PC-3 (cell line): ENCODE data around the gene SESTD1.

Experiments
- CTCF ChIP-seq: fragments of 300-600 bp; sonication (generic); conservative IDR thresholded peaks from 2 replicates; pipeline ENCODE4 v1.5.1; 2017; ENCODE audit warnings: antibody characterized with exemption, low read depth, mild to moderate bottlenecking, low read length
- EZH2 ChIP-seq: fragments of 300-600 bp; sonication (generic); IDR thresholded peaks from one replicate; pipeline ENCODE4 v1.6.1; 2017; ENCODE audit warnings: antibody characterized with exemption, mild to moderate bottlenecking, low read length; ENCODE audit not compliant: unreplicated experiment
- EZH2phosphoT487 ChIP-seq: fragments of 300-600 bp; sonication (generic); IDR thresholded peaks from 2 replicates; pipeline ENCODE4 v1.6.1; 2018; ENCODE audit warnings: mild to moderate bottlenecking, antibody characterized with exemption, low read length, borderline replicate concordance

DNA sequence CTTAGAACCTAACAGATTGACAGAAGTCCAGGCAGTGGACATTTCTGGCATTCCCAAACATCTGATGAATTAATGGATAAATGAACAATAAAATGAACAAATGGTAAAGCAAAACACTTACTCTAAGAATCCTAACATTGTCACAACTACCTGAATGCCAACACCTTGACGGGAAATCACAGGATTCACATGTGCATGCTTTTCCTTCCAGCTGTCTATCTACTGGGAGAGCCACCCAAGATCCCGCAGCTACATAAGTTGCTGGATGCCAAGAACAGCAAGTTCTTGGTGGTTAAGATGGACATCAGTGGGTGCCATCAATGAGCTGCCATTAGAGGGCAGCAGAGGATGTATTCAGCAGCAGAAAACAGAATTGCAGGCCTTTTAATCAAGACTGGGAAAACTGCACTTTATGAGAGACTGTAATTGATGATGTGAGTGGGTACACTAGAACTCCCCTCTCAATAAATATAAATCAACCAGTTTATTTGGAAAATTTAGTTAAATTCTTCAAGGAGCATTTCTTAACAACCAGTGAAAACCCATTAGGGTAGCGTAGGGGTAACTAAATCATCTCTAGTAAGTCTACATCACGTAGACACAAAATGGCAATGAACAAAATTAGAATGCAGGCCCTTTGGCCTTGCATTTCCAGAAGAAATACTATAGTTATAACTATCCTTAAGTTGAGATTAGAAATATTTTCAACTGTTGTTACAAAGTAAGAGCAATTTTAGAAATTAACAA lies 45.6 kb downstream of the SESTD1 start:
- TF ChIP-seq CTCF (peak; percentile 95), EZH2phosphoT487 (no peak), EZH2 (no peak)
